Endodermal cell (in vitro differentiated cells): ENCODE data around the gene RNF126. TPM values are rescaled to one million over a fixed set of nuclear protein-coding genes. Genes with fewer than 3 reads are reported as not detected.

Experiments
- DNase-seq: peaks from one replicate; pipeline ENCODE4 v3.0.0-alpha.2; 2017
- H3K27ac ChIP-seq: 2 replicates; pipeline ENCODE4 v1.5.1; 2013; ENCODE audit warnings: mild to moderate bottlenecking, low read depth, low read length, moderate library complexity
- H3K27me3 ChIP-seq: 2 replicates; pipeline ENCODE4 v1.6.1; 2013; ENCODE audit warnings: mild to moderate bottlenecking, low read length, moderate library complexity; ENCODE audit not compliant: insufficient read depth, control insufficient read depth, poor library complexity, severe bottlenecking
- H3K36me3 ChIP-seq: 2 replicates; pipeline ENCODE4 v1.7.0; 2013; ENCODE audit warnings: mild to moderate bottlenecking, low read length, moderate library complexity; ENCODE audit not compliant: control insufficient read depth, insufficient read depth
- H3K4me1 ChIP-seq: one replicate; pipeline ENCODE4 v1.7.0; 2013; ENCODE audit warnings: low read length; ENCODE audit not compliant: control insufficient read depth, insufficient read depth
- H3K4me3 ChIP-seq: 2 replicates; pipeline ENCODE4 v1.5.1; 2013; ENCODE audit warnings: mild to moderate bottlenecking, low read length, moderate library complexity
- H3K9ac ChIP-seq: 2 replicates; pipeline ENCODE4 v1.6.1; 2013; ENCODE audit warnings: mild to moderate bottlenecking, low read length, moderate library complexity; ENCODE audit not compliant: poor library complexity, severe bottlenecking; ENCODE audit errors: extremely low read depth
- H3K9me3 ChIP-seq: 2 replicates; pipeline ENCODE4 v1.6.1; 2013; ENCODE audit warnings: mild to moderate bottlenecking, low read length, moderate library complexity; ENCODE audit not compliant: control insufficient read depth
- H3K27ac Mint-ChIP-seq: 2 replicates; pipeline ENCODE4 v1.8.0; 2020; ENCODE audit warnings: mixed read lengths
- H3K27me3 Mint-ChIP-seq: 2 replicates; pipeline ENCODE4 v1.8.0; 2021; ENCODE audit warnings: mild to moderate bottlenecking, mixed read lengths; ENCODE audit not compliant: insufficient read depth
- H3K36me3 Mint-ChIP-seq: 2 replicates; pipeline ENCODE4 v1.8.0; 2020; ENCODE audit warnings: low read depth, mixed read lengths
- H3K4me1 Mint-ChIP-seq: 2 replicates; pipeline ENCODE4 v1.8.0; 2020; ENCODE audit warnings: mixed read lengths
- H3K4me3 Mint-ChIP-seq: 2 replicates; pipeline ENCODE4 v1.8.0; 2020; ENCODE audit warnings: mild to moderate bottlenecking, moderate library complexity, mixed read lengths
- H3K9me3 Mint-ChIP-seq: 2 replicates; pipeline ENCODE4 v1.8.0; 2020; ENCODE audit warnings: mild to moderate bottlenecking, mixed read lengths
- WGBS, 2 experiments: methylation state at CpG; one replicate each; pipeline versions ENCODE4 v1.1.5 to v1.1.7; 2013; ENCODE audit warnings: missing lambda C conversion rate in 2 of 2, mixed read lengths in 1 of 2; ENCODE audit not compliant: insufficient coverage in 1 of 2, insufficient read length in 1 of 2; 5-methylcytosine and 5-hydroxymethylcytosine counted together
- total RNA-seq, 2 donors: library from RNA; stranded (reverse); fragmentation: NEBNext Ultra II Directional in 1 of 2; extraction: Animal tissue kit (Norgen Biotek cat#: 25700) in 1 of 2; gene quantifications; 2 replicates in 1 of 2; 3 replicates in 1 of 2; pipeline ENCODE4 v1.2.1, GENCODE V29; 2021
- TF ChIP-seq, protein P1 (sequence below): fragments of 200-600 bp; sonication (generic); conservative IDR thresholded peaks from 2 replicates; pipeline ENCODE4 v1.5.0; 2021; ENCODE audit warnings: antibody characterized with exemption, mild to moderate bottlenecking

The RNF126 gene
- total RNA-seq, 2 donors from 2014 or later = 49.1 to 66.4 TPM

GRCh38 chr19:688214-688613 lies 25.2 kb upstream of the RNF126 start:
- 88 to 90% methylated on average over 12 to 15 of the region's 15 CpGs for WGBS, 2 experiments
- Mint-ChIP-seq H3K27me3 (peaks cover 4% of the 10 kb centered on the region), H3K27ac (no peak overlapping the region), H3K9me3 (no peaks in the 10 kb centered on the region), H3K36me3 (no peaks in the 10 kb centered on the region), H3K4me1 (no peaks in the 10 kb centered on the region), H3K4me3 (no peak overlapping the region)
- no peaks in the 10 kb centered on the region for H3K9me3 ChIP-seq
- TF ChIP-seq, protein P1, sequence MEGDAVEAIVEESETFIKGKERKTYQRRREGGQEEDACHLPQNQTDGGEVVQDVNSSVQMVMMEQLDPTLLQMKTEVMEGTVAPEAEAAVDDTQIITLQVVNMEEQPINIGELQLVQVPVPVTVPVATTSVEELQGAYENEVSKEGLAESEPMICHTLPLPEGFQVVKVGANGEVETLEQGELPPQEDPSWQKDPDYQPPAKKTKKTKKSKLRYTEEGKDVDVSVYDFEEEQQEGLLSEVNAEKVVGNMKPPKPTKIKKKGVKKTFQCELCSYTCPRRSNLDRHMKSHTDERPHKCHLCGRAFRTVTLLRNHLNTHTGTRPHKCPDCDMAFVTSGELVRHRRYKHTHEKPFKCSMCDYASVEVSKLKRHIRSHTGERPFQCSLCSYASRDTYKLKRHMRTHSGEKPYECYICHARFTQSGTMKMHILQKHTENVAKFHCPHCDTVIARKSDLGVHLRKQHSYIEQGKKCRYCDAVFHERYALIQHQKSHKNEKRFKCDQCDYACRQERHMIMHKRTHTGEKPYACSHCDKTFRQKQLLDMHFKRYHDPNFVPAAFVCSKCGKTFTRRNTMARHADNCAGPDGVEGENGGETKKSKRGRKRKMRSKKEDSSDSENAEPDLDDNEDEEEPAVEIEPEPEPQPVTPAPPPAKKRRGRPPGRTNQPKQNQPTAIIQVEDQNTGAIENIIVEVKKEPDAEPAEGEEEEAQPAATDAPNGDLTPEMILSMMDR = no peak
- H3K4me3 ChIP-seq = no peak overlapping the region
- H3K9ac ChIP-seq = no peak overlapping the region
- no peaks in the 10 kb centered on the region for H3K36me3 ChIP-seq
- DNase-seq = no peak
- H3K27ac ChIP-seq = no peak overlapping the region
- H3K27me3 ChIP-seq = no peaks in the 10 kb centered on the region
- no peaks in the 10 kb centered on the region for H3K4me1 ChIP-seq

DNA sequence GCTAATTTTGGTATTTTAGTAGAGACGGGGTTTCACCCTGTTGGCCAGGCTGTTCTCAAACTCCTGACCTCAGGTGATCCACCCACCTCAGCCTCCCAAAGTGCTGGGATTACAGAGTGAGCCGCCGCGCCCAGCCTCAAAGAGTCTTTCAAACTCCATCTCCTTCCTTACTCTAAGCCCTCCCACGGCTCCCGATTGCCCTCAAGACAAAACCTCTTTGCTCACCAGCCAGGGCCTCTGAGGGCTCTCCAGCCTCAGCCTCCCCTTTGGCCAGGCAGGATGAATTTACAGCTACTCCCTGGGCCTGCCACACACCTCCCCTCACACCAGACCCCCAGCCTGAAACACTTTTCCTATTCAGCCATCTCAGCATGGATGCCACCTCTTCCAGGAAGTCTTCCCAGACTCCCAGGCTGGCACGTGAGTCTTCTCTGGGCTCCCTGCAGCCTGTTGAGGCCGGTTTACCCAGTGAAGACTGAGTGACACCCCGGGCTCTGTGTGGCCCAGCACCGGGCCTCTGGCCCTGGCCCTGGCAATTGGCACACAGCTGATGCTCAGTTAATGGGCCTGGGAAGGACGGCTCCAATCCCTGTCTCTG lies 24.7 kb upstream of the RNF126 start:
- no peaks in the 10 kb centered on the region for H3K27me3 ChIP-seq
- no peak overlapping the region for H3K4me3 ChIP-seq
- no peaks in the 10 kb centered on the region for H3K9me3 ChIP-seq
- Mint-ChIP-seq H3K4me3 (no peak overlapping the region), H3K9me3 (no peaks in the 10 kb centered on the region), H3K36me3 (no peaks in the 10 kb centered on the region), H3K27me3 (peaks cover 4% of the 10 kb centered on the region), H3K4me1 (no peaks in the 10 kb centered on the region), H3K27ac (no peak overlapping the region)
- DNase-seq = no peak
- H3K4me1 ChIP-seq = no peaks in the 10 kb centered on the region
- H3K27ac ChIP-seq = no peak overlapping the region
- WGBS, 2 experiments = 85 to 88% methylated on average over 10 to 11 of the region's 11 CpGs
- H3K36me3 ChIP-seq = no peaks in the 10 kb centered on the region
- no peak overlapping the region for H3K9ac ChIP-seq
- TF ChIP-seq, protein P1 = no peak

DNA sequence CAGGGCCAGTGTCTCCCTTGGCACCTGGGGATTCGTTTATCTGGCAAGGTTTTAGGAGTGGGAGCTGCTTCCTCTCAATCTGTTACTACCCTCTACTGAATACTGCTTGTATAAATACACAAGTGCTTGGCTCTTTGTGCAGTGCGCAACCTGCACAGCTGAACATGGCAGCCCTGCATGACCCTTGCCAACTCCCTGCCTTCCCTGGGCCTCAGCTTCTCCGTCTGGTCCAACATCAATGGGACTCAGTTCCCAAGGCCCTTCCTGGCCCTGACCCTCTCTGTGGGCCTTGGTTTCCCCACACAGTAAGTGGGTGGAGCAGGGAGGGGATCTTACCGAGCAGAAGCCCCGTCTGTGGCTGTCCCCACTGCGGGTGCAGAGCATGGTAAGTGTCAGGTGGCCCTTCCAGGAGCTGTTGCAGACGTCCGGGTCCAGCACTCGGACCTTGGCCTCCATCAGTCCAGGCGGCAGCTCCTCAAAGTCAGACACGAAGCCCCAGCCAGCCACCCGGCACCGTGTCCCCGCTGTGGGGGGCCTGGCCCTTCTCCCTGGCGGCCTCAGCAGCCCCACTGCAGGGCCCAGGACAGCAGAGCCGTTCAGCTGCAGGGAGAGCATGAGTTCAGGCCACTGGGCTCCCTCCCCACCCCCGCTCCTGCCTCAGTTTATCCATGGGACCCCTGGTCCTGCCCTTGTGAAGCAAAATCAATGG lies 23.7 kb upstream of the RNF126 start:
- no peak overlapping the region for H3K9ac ChIP-seq

More for the DNA sequence above, 23.7 kb upstream of the RNF126 start:
- H3K9me3 ChIP-seq = no peaks in the 10 kb centered on the region
- no peaks in the 10 kb centered on the region for H3K4me1 ChIP-seq
- 85 to 95% methylated on average over 11 to 17 of the region's 17 CpGs for WGBS, 2 experiments
- no peaks in the 10 kb centered on the region for H3K36me3 ChIP-seq
- Mint-ChIP-seq H3K27me3 (peaks cover 4% of the 10 kb centered on the region), H3K36me3 (no peaks in the 10 kb centered on the region), H3K27ac (no peak overlapping the region), H3K9me3 (no peaks in the 10 kb centered on the region), H3K4me3 (no peak overlapping the region), H3K4me1 (no peaks in the 10 kb centered on the region)
- TF ChIP-seq, protein P1 = no peak
- no peak overlapping the region for H3K27ac ChIP-seq
- H3K27me3 ChIP-seq = no peaks in the 10 kb centered on the region
- no peak for DNase-seq
- H3K4me3 ChIP-seq = no peak overlapping the region
